ENCODE data around the gene ITGA7.

GRCh38 chr12:55657212-55657611 lies 50.5 kb downstream of the ITGA7 start:
- no peak for TF ChIP-seq CTCF (IDR thresholded peaks at IDR 0.05; ENCODE audit: insufficient read depth, low read depth, low read length)
- no peak for TF ChIP-seq EZH2 (IDR thresholded peaks at IDR 0.05; ENCODE audit: insufficient read depth, low read length)

All from astrocyte (in vitro differentiated cells and primary cell).